ENCODE data around the gene ZNF446.

- no peak for TF ChIP-seq CTCF (conservative IDR thresholded peaks at IDR 0.05 in 1 of 2, IDR thresholded peaks at IDR 0.05 in 1 of 2; ENCODE audit: extremely low read depth in 1 of 2, insufficient read depth in 1 of 2, low read depth in 1 of 2, low read length in 2 of 2)
- no peak for TF ChIP-seq EZH2 (IDR thresholded peaks at IDR 0.05; ENCODE audit: borderline replicate concordance, low read length)
These were observed 38.4 kb downstream of the ZNF446 start for GRCh38 chr19:58514564-58515022.

Measured in mammary epithelial cell (primary cell).